DND-41 (cell line): Measurements from ENCODE around the gene COCH.

Source experiments
- ATAC-seq: fragments of 200-7000 bp; cut with Tn5 transposase; 3 replicates; pipeline ENCODE4 v1.9.1; 2021; ENCODE audit warnings: low read depth; ENCODE audit not compliant: insufficient read depth
- DNase-seq: peaks from one replicate; pipeline ENCODE4 v3.0.0-alpha.2; 2020
- H2AFZ ChIP-seq: 2 replicates; pipeline ENCODE4 v1.6.0; 2012; ENCODE audit warnings: low read depth, low read length
- H3K27ac ChIP-seq: 2 replicates; pipeline ENCODE4 v1.5.1; 2012; ENCODE audit warnings: low read length, inconsistent platforms
- H3K27me3 ChIP-seq: fragments of 200-600 bp; sonication (generic); 2 replicates; pipeline ENCODE4 v1.6.0; 2012; ENCODE audit warnings: low read length, mild to moderate bottlenecking, inconsistent platforms; ENCODE audit not compliant: insufficient read depth, poor library complexity
- H3K36me3 ChIP-seq: 2 replicates; pipeline ENCODE4 v1.5.1; 2012; ENCODE audit warnings: low read length, inconsistent platforms; ENCODE audit not compliant: insufficient read depth
- H3K4me1 ChIP-seq: 2 replicates; pipeline ENCODE4 v1.5.1; 2012; ENCODE audit warnings: mild to moderate bottlenecking, low read length; ENCODE audit not compliant: insufficient read depth
- H3K4me2 ChIP-seq: 2 replicates; pipeline ENCODE4 v1.6.0; 2012; ENCODE audit warnings: mild to moderate bottlenecking, moderate library complexity, low read length, inconsistent platforms; ENCODE audit not compliant: insufficient read depth
- H3K4me3 ChIP-seq, 2 experiments: fragments of 200-600 bp in 1 of 2; shearing (Covaris generic) in 1 of 2; 2 replicates each; pipeline ENCODE4 v1.5.1; 2012 to 2016; ENCODE audit warnings: inconsistent platforms in 2 of 2, low read length in 2 of 2, mild to moderate bottlenecking in 2 of 2, low read depth in 1 of 2, moderate library complexity in 1 of 2
- H3K79me2 ChIP-seq: 2 replicates; pipeline ENCODE4 v1.6.0; 2012; ENCODE audit warnings: low read length, inconsistent platforms; ENCODE audit not compliant: insufficient read depth
- H3K9ac ChIP-seq: 2 replicates; pipeline ENCODE4 v1.6.0; 2012; ENCODE audit warnings: low read depth, mild to moderate bottlenecking, inconsistent platforms, low read length, moderate library complexity
- H3K9me3 ChIP-seq: 2 replicates; pipeline ENCODE4 v1.5.1; 2012; ENCODE audit warnings: low read length, moderate library complexity, mild to moderate bottlenecking, inconsistent platforms; ENCODE audit not compliant: insufficient read depth, severe bottlenecking
- H4K20me1 ChIP-seq: 2 replicates; pipeline ENCODE4 v1.6.0; 2012; ENCODE audit warnings: low read length; ENCODE audit not compliant: insufficient read depth
- CTCF ChIP-seq: IDR thresholded peaks from 2 replicates; pipeline ENCODE4 v1.5.1; 2012; ENCODE audit warnings: borderline replicate concordance, low read length, moderate library complexity, mild to moderate bottlenecking; ENCODE audit not compliant: poor library complexity, severe bottlenecking; ENCODE audit errors: extremely low read depth
- EZH2 ChIP-seq: IDR thresholded peaks from 3 replicates; pipeline ENCODE4 v1.6.1; 2012; ENCODE audit warnings: borderline replicate concordance, low read depth, mild to moderate bottlenecking, moderate library complexity, low read length, inconsistent platforms; ENCODE audit not compliant: severe bottlenecking

The COCH gene

GRCh38 chr14:30873308-30874119 lies 845 bp upstream of the COCH start:
- ATAC-seq (no peak), DNase-seq (no peak)
- TF ChIP-seq CTCF (no peak), EZH2 (no peak)
- H4K20me1 ChIP-seq: no peaks in the 10 kb centered on the region
- no peaks in the 10 kb centered on the region for H3K79me2 ChIP-seq
- no peak overlapping the region for H3K4me3 ChIP-seq
- no peaks in the 10 kb centered on the region for H3K9me3 ChIP-seq
- no peaks in the 10 kb centered on the region for H3K27me3 ChIP-seq
- no peak overlapping the region for H3K9ac ChIP-seq
- H3K4me2 ChIP-seq: no peak overlapping the region
- H2AFZ ChIP-seq: no peak overlapping the region
- H3K36me3 ChIP-seq: no peaks in the 10 kb centered on the region
- no peaks in the 10 kb centered on the region for H3K4me1 ChIP-seq
- H3K27ac ChIP-seq: no peak overlapping the region

GRCh38 chr14:30874999-30875787 lies 834 bp downstream of the COCH start:
- Histone ChIP-seq H2AFZ (no peak overlapping the region), H3K36me3 (no peaks in the 10 kb centered on the region), H3K27ac (no peak overlapping the region), H3K4me3 (no peak overlapping the region), H3K9me3 (no peaks in the 10 kb centered on the region), H4K20me1 (no peaks in the 10 kb centered on the region), H3K4me2 (no peak overlapping the region), H3K79me2 (no peaks in the 10 kb centered on the region), H3K4me1 (no peaks in the 10 kb centered on the region), H3K27me3 (no peaks in the 10 kb centered on the region), H3K9ac (no peak overlapping the region)
- no peak for TF ChIP-seq CTCF
- no peak for TF ChIP-seq EZH2
- no peak for DNase-seq
- no peak for ATAC-seq

- no peak overlapping the region for H3K4me2 ChIP-seq
- no peak overlapping the region for H3K9ac ChIP-seq
- DNase-seq: no peak
These were observed 1.4 kb downstream of the COCH start for GRCh38 chr14:30875788-30876053.

More at GRCh38 chr14:30875788-30876053, 1.4 kb downstream of the COCH start:
- H3K27me3 ChIP-seq: no peaks in the 10 kb centered on the region
- H3K27ac ChIP-seq: no peak overlapping the region
- no peak overlapping the region for H3K4me3 ChIP-seq
- TF ChIP-seq CTCF (no peak), EZH2 (no peak)
- no peak for ATAC-seq
- H3K36me3 ChIP-seq: no peaks in the 10 kb centered on the region
- no peak overlapping the region for H2AFZ ChIP-seq
- no peaks in the 10 kb centered on the region for H3K4me1 ChIP-seq
- no peaks in the 10 kb centered on the region for H3K9me3 ChIP-seq
- no peaks in the 10 kb centered on the region for H4K20me1 ChIP-seq
- H3K79me2 ChIP-seq: no peaks in the 10 kb centered on the region
